ENCODE results near the gene PWP1.

Gene PWP1

GRCh38 chr12:107660861-107661415, 24.7 kb upstream of the PWP1 start:
- Histone ChIP-seq H3K9me3 (ENCODE audit: severe bottlenecking) (no peaks in the 10 kb centered on the region), H3K36me3 (no peaks in the 10 kb centered on the region), H3K27me3 (ENCODE audit: insufficient read depth, low read depth, severe bottlenecking) (no peaks in the 10 kb centered on the region), H3K27ac (no peak overlapping the region), H3K4me3 (ENCODE audit: low read depth, low read length) (no peak overlapping the region)
- TF ChIP-seq CTCF (IDR thresholded peaks at IDR 0.05; ENCODE audit: low read depth, low read length), result no peak
- no peak for DNase-seq

DNA sequence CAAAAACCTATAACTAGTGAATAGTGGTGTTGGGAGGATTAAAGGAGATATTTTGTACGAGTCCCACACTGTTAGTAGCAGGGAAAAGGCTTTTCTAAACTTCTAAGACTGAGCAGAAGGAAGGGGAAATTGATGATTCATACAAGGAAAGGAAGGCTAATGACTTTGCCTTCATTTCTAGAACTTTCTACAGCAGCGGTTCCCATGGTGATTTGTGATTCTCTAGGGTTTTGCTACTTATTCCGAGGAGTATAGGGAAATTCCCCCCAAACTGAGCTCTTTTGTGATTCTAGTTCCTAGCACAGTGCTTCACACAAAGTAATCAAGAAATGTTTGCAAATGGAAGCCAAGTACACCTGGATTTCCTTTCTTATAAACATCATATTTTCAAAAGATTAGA, 23.8 kb upstream of the PWP1 start:
- Histone ChIP-seq H3K36me3 (no peaks in the 10 kb centered on the region), H3K4me3 (ENCODE audit: low read depth, low read length) (no peak overlapping the region), H3K27ac (no peak overlapping the region), H3K27me3 (ENCODE audit: insufficient read depth, low read depth, severe bottlenecking) (no peaks in the 10 kb centered on the region), H3K9me3 (ENCODE audit: severe bottlenecking) (no peaks in the 10 kb centered on the region)
- no peak for TF ChIP-seq CTCF (IDR thresholded peaks at IDR 0.05; ENCODE audit: low read depth, low read length)
- no peak for DNase-seq

DNA sequence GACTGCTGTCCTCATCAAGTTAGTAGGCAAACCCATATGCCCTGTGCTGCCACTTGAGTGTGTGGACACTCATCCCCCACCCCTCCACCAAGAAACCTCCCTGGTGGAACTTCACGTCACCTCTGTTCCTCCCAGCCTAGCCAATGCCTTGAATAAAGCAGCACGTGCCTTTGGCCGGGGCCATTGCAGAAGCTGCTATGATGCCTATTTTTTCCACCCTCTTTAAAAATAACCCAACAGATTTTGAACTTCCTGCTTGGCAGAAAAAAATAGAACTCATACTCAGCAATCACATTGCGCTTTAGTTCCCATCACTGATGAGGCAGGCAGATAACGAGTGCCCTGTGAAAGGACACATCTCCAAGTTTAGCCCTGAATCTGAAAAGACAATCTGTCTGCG, 23.1 kb upstream of the PWP1 start:
- TF ChIP-seq CTCF (IDR thresholded peaks at IDR 0.05; ENCODE audit: low read depth, low read length), result no peak
- H3K9me3 ChIP-seq (ENCODE audit: severe bottlenecking), result no peaks in the 10 kb centered on the region
- no peak overlapping the region for H3K27ac ChIP-seq
- no peak overlapping the region for H3K4me3 ChIP-seq (ENCODE audit: low read depth, low read length)
- no peak for DNase-seq
- H3K36me3 ChIP-seq, result no peaks in the 10 kb centered on the region
- H3K27me3 ChIP-seq (ENCODE audit: insufficient read depth, low read depth, severe bottlenecking), result no peaks in the 10 kb centered on the region

DNA sequence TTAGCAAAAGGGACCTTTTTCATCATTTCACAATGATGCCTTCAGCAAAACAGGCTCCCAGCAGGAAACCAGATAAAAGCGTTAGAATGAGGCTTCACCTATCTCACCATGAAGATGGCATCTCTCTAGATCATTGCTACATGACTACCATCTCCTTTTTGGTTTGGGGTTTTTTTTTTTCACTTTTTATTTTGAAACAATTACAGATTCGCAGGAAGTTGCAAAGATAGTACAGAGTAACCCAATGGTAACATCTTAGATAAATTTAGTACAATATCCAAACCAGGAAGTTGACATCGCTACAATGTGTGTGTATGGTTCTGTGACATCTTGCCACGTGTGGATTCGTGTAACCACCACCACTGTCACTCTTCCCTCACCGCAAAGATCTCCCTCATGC, 22.3 kb upstream of the PWP1 start:
- Histone ChIP-seq H3K27me3 (ENCODE audit: insufficient read depth, low read depth, severe bottlenecking) (peaks cover 2% of the 10 kb centered on the region), H3K9me3 (ENCODE audit: severe bottlenecking) (no peaks in the 10 kb centered on the region), H3K27ac (no peak overlapping the region), H3K4me3 (ENCODE audit: low read depth, low read length) (no peak overlapping the region), H3K36me3 (no peaks in the 10 kb centered on the region)
- no peak for TF ChIP-seq CTCF (IDR thresholded peaks at IDR 0.05; ENCODE audit: low read depth, low read length)
- no peak for DNase-seq

DNA sequence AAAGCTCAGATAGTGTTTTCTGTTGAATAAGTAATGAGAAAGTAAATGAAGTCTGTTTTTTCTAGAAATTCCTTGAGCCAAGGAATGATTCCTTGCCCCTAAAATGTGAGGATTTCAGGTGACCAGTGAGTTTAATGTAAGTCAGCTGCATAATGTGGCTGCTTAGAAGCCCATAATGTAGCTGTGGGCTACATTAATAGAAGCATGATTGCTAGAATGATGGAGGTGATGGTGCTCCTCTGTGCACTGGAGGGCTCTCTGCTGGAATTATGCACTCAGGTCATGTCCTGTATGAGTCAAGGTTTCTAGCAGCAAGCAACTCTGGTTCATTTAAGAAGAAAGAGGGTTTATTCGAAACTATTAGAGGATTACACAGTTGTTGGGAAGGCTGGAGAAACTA, 19.6 kb upstream of the PWP1 start:
- H3K27ac ChIP-seq, result no peak overlapping the region
- H3K4me3 ChIP-seq (ENCODE audit: low read depth, low read length), result no peak overlapping the region
- no peak for TF ChIP-seq CTCF (IDR thresholded peaks at IDR 0.05; ENCODE audit: low read depth, low read length)
- DNase-seq, result no peak
- no peaks in the 10 kb centered on the region for H3K36me3 ChIP-seq
- no peaks in the 10 kb centered on the region for H3K9me3 ChIP-seq (ENCODE audit: severe bottlenecking)
- H3K27me3 ChIP-seq (ENCODE audit: insufficient read depth, low read depth, severe bottlenecking), result peaks cover 4% of the 10 kb centered on the region

DNA sequence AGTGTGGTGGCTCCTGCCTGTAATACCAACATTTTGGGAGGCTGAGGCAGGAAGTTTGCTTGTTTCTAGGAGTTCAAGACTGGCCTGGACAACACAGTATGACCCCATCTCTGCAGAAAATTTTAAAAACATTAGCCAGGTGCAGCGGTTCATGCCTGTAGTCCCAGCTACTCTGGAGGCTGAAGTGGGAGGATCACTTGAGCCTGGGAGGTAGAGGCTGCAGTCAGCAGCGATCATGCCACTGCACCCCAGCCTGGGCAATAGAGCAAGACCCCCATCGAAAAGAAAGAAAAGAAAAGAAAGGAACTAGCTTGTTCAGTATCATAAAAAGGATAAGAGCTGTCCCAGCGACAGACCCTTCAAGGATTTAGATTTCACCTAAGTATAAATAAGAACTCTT, 18.1 kb upstream of the PWP1 start:
- no peak for DNase-seq
- TF ChIP-seq CTCF (IDR thresholded peaks at IDR 0.05; ENCODE audit: low read depth, low read length), result no peak
- H3K9me3 ChIP-seq (ENCODE audit: severe bottlenecking), result no peaks in the 10 kb centered on the region
- no peak overlapping the region for H3K27ac ChIP-seq
- no peak overlapping the region for H3K4me3 ChIP-seq (ENCODE audit: low read depth, low read length)
- no peaks in the 10 kb centered on the region for H3K36me3 ChIP-seq
- peaks cover 4% of the 10 kb centered on the region for H3K27me3 ChIP-seq (ENCODE audit: insufficient read depth, low read depth, severe bottlenecking)
